ENCODE measurements around the gene TNKS1BP1. TPM values are rescaled to one million over a fixed set of nuclear protein-coding genes. Genes with fewer than 3 reads are reported as not detected.
A peak's percentile ranks its signal among the peaks of the same experiment; 100 is the strongest.

TNKS1BP1 gene
- polyA plus RNA-seq, 2 of the 4 experiments (the other 2 are of a cell fraction), result 35.0 to 53.1 TPM

- DNase-seq (ENCODE audit: low read depth in 1 of 2, low spot score in 1 of 2), result peak in 1 of 2 experiments; percentile 51
- POLR2A ChIA-PET, result interaction anchor here (0.6 to 2.0 kb wide), 3 partner anchors 12 to 136 kb away, joined by 3 to 13 read pairs (median 3); partner anchors contain the start of gene SSRP1
- Histone ChIP-seq H3K4me3 (peak overlapping the region; percentile 64), H3K27ac (peak overlapping the region; percentile 91 to 99), H3K4me1 (peaks cover 50% of the 10 kb centered on the region), H3K9me3 (no peaks in the 10 kb centered on the region), H3K4me2 (peak overlapping the region; percentile 99)
- CTCF ChIA-PET, result interaction anchor here (0.9 to 2.6 kb wide), 6 partner anchors 9 to 245 kb away, joined by 3 to 16 read pairs (median 6); partner anchors contain the start of genes P2RX3, SSRP1 and UBE2L6
- TF ChIP-seq CHD4 (IDR thresholded peaks at IDR 0.05; ENCODE audit: borderline replicate concordance), result no peak
- no peak for TF ChIP-seq JUNB (IDR thresholded peaks at IDR 0.05)
- TF ChIP-seq SMC3 (IDR thresholded peaks at IDR 0.05), result no peak
- no peak for TF ChIP-seq SREBF2 (IDR thresholded peaks at IDR 0.05)
- TF ChIP-seq MYC (IDR thresholded peaks at IDR 0.05; ENCODE audit: borderline replicate concordance, low read length), result no peak
- 44% methylated on average over 3 of the region's 3 CpGs for WGBS (ENCODE audit: missing lambda C conversion rate)
- peak in 1 of 2 experiments; percentile 10; a peak in 2 of 6 replicates for ATAC-seq
- no peak for FAIRE-seq
Observed at GRCh38 chr11:57323167-57323854, 1.4 kb downstream of the TNKS1BP1 start.

- Histone ChIP-seq H3K9me3 (no peaks in the 10 kb centered on the region), H3K27ac (peak overlapping the region; percentile 91 to 99), H3K4me3 (peak overlapping the region; percentile 64), H3K4me2 (peak overlapping the region; percentile 99), H3K4me1 (peaks cover 53% of the 10 kb centered on the region)
- FAIRE-seq (peak; percentile 23), ATAC-seq (peak; percentile 57 to 79), DNase-seq (ENCODE audit: low read depth in 1 of 2, low spot score in 1 of 2) (peak; percentile 95 to 99)
- peak; percentile 50; the same call in 1 of the 2 replicates for TF ChIP-seq KDM1A (IDR thresholded peaks at IDR 0.05; ENCODE audit: low read depth)
- no peak for TF ChIP-seq SMC3 (IDR thresholded peaks at IDR 0.05)
- TF ChIP-seq EHMT2 (IDR thresholded peaks at IDR 0.05; ENCODE audit: low read depth), result no peak
- peak; percentile 12; the same call in 1 of the 2 replicates for TF ChIP-seq MAX (IDR thresholded peaks at IDR 0.05)
- 0 out of 2 replicates have a peak, but pooled peaks have one; percentile 27 for TF ChIP-seq E2F6 (IDR thresholded peaks at IDR 0.05; ENCODE audit: borderline replicate concordance, low read depth)
- peak in 1 of 2 experiments; percentile 61; a peak in 2 of 5 replicates for TF ChIP-seq JUN (IDR thresholded peaks at IDR 0.05)
- TF ChIP-seq BCL3 (IDR thresholded peaks at IDR 0.05), result 0 out of 3 replicates have a peak, but pooled peaks have one; percentile 7
- TF ChIP-seq NFE2L2 (conservative IDR thresholded peaks at IDR 0.05; ENCODE audit: low read length), result no peak
- TF ChIP-seq HOXB13 (CRISPR knock-in tag; IDR thresholded peaks at IDR 0.05; ENCODE audit: low read depth), result no peak
- peak; percentile 25 to 68; a peak in 3 of 4 replicates for TF ChIP-seq CEBPB (IDR thresholded peaks at IDR 0.05)
- peak; percentile 26; the same call in 1 of the 2 replicates for TF ChIP-seq POLR2A (IDR thresholded peaks at IDR 0.05; ENCODE audit: low read length)
- 0 out of 2 replicates have a peak, but pooled peaks have one; percentile 44 for TF ChIP-seq PBX3 (IDR thresholded peaks at IDR 0.05)
- TF ChIP-seq MYC (IDR thresholded peaks at IDR 0.05; ENCODE audit: borderline replicate concordance, low read length), result 0 out of 2 replicates have a peak, but pooled peaks have one; percentile 11
- CTCF ChIA-PET, result interaction anchor here (0.8 to 2.6 kb wide), 9 partner anchors 8 to 246 kb away, joined by 3 to 16 read pairs (median 5); partner anchors contain the start of genes P2RX3, SSRP1 and UBE2L6
- POLR2A ChIA-PET, result interaction anchor here (0.6 to 2.9 kb wide), 6 partner anchors 10 to 412 kb away, joined by 3 to 42 read pairs (median 6); partner anchors contain the start of gene SSRP1
- 2% methylated on average over 13 of the region's 13 CpGs for WGBS (ENCODE audit: missing lambda C conversion rate)
Observed at GRCh38 chr11:57322256-57323166, 2.2 kb downstream of the TNKS1BP1 start.

Measured in A549 (cell line).